Skeletal muscle cell (primary cell): ENCODE measurements around the gene DPYSL3.

ENCODE experiments used
- DNase-seq: peaks from one replicate; pipeline ENCODE4 v3.0.0-alpha.2; 2010; ENCODE audit warnings: low read depth
- H3K4me3 ChIP-seq: 2 replicates; pipeline ENCODE4 v1.5.1; 2011; ENCODE audit warnings: low read depth, mild to moderate bottlenecking, control low read depth, low read length, moderate library complexity

The DPYSL3 gene

GRCh38 chr5:147448766-147449165 is 61.1 kb downstream of the DPYSL3 start:
- no peak overlapping the region for H3K4me3 ChIP-seq

GRCh38 chr5:147446523-147446922 is 63.3 kb downstream of the DPYSL3 start:
- H3K4me3 ChIP-seq: no peak overlapping the region
- DNase-seq: no peak

More at GRCh38 chr5:147448766-147449165, 61.1 kb downstream of the DPYSL3 start:
- no peak for DNase-seq

- H3K4me3 ChIP-seq: no peak overlapping the region
- no peak for DNase-seq
Observed at GRCh38 chr5:147445917-147446316, 64.0 kb downstream of the DPYSL3 start.

GRCh38 chr5:147445090-147445489 is 64.8 kb downstream of the DPYSL3 start:
- DNase-seq: no peak
- no peak overlapping the region for H3K4me3 ChIP-seq

GRCh38 chr5:147442224-147442623 is 67.6 kb downstream of the DPYSL3 start:
- H3K4me3 ChIP-seq: no peak overlapping the region
- no peak for DNase-seq

- no peak for DNase-seq
- no peak overlapping the region for H3K4me3 ChIP-seq
Observed at GRCh38 chr5:147441191-147441695, 68.6 kb downstream of the DPYSL3 start.

GRCh38 chr5:147439254-147439653 is 70.6 kb downstream of the DPYSL3 start:
- no peak overlapping the region for H3K4me3 ChIP-seq
- DNase-seq: no peak

- H3K4me3 ChIP-seq: no peak overlapping the region
- no peak for DNase-seq
Observed at GRCh38 chr5:147437161-147437596, 72.7 kb downstream of the DPYSL3 start.

GRCh38 chr5:147436596-147436995 is 73.3 kb downstream of the DPYSL3 start:
- no peak overlapping the region for H3K4me3 ChIP-seq
- no peak for DNase-seq

GRCh38 chr5:147434049-147434448 is 75.8 kb downstream of the DPYSL3 start:
- H3K4me3 ChIP-seq: no peak overlapping the region
- DNase-seq: no peak

- no peak overlapping the region for H3K4me3 ChIP-seq
- no peak for DNase-seq
Observed at GRCh38 chr5:147432323-147432722, 77.5 kb downstream of the DPYSL3 start.

GRCh38 chr5:147431586-147431985 is 78.3 kb downstream of the DPYSL3 start:
- DNase-seq: no peak
- no peak overlapping the region for H3K4me3 ChIP-seq

GRCh38 chr5:147430628-147431027 is 79.2 kb downstream of the DPYSL3 start:
- no peak for DNase-seq
- no peak overlapping the region for H3K4me3 ChIP-seq

- no peak for DNase-seq
Observed at GRCh38 chr5:147427521-147428401, 82.1 kb downstream of the DPYSL3 start.

GRCh38 chr5:147426640-147427327 is 83.1 kb downstream of the DPYSL3 start:
- H3K4me3 ChIP-seq: no peak overlapping the region
- no peak for DNase-seq

More at GRCh38 chr5:147427521-147428401, 82.1 kb downstream of the DPYSL3 start:
- H3K4me3 ChIP-seq: no peak overlapping the region

GRCh38 chr5:147418613-147419012 is 91.3 kb downstream of the DPYSL3 start:
- DNase-seq: no peak
- H3K4me3 ChIP-seq: no peak overlapping the region

- peak; percentile 83 for DNase-seq
- H3K4me3 ChIP-seq: no peak overlapping the region
Observed at GRCh38 chr5:147417135-147417813, 92.6 kb downstream of the DPYSL3 start.

GRCh38 chr5:147415651-147416050 is 94.2 kb downstream of the DPYSL3 start:
- no peak overlapping the region for H3K4me3 ChIP-seq
- DNase-seq: no peak

- DNase-seq: no peak
Observed at GRCh38 chr5:147413266-147413665, 96.6 kb downstream of the DPYSL3 start.

GRCh38 chr5:147412561-147412960 is 97.3 kb downstream of the DPYSL3 start:
- H3K4me3 ChIP-seq: no peak overlapping the region

More at GRCh38 chr5:147413266-147413665, 96.6 kb downstream of the DPYSL3 start:
- no peak overlapping the region for H3K4me3 ChIP-seq

More at GRCh38 chr5:147412561-147412960, 97.3 kb downstream of the DPYSL3 start:
- no peak for DNase-seq
